Brain pericyte (primary cell): ENCODE results near the gene HSD17B14.
"Not testable (repeated sequence)": the region's sequence is repeated elsewhere in the genome, so short reads cannot be mapped to it uniquely, and the experiment has no call there.

Source experiments
- DNase-seq: peaks from one replicate; pipeline ENCODE4 v3.0.0-alpha.2; 2012; ENCODE audit warnings: low read depth, low spot score

HSD17B14 gene

GRCh38 chr19:48836089-48837017 is at the start of gene HSD17B14:
Gene HSD17B14 (minus strand): TSS chr19:48836491. CDS start chr19:48836411, 80 bp downstream.
- DNase-seq = no peak

- no peak for DNase-seq
Observed at GRCh38 chr19:48883726-48884125, 47.4 kb upstream of the HSD17B14 start.

GRCh38 chr19:48881741-48882657 is 45.7 kb upstream of the HSD17B14 start:
- no peak for DNase-seq

GRCh38 chr19:48879696-48880095 is 43.4 kb upstream of the HSD17B14 start:
- not testable (repeated sequence) for DNase-seq

- no peak for DNase-seq
Observed at GRCh38 chr19:48879025-48879637, 42.8 kb upstream of the HSD17B14 start.

GRCh38 chr19:48878196-48879024 is 42.1 kb upstream of the HSD17B14 start:
- no peak for DNase-seq

GRCh38 chr19:48877855-48878195 is 41.5 kb upstream of the HSD17B14 start:
- DNase-seq = no peak

- not testable (repeated sequence) for DNase-seq
Observed at GRCh38 chr19:48876043-48876981, 40.0 kb upstream of the HSD17B14 start.

GRCh38 chr19:48874303-48875135 is 38.2 kb upstream of the HSD17B14 start:
- DNase-seq = no peak

GRCh38 chr19:48873476-48874302 is 37.4 kb upstream of the HSD17B14 start:
- no peak for DNase-seq

- DNase-seq = peak; percentile 61
Observed at GRCh38 chr19:48872884-48873475, 36.7 kb upstream of the HSD17B14 start.

GRCh38 chr19:48872182-48872883 is 36.0 kb upstream of the HSD17B14 start, which contains the start of gene PPP1R15A:
Gene PPP1R15A (plus strand): TSS chr19:48872421. CDS start chr19:48873234, 813 bp downstream.
- peak; percentile 97 for DNase-seq

GRCh38 chr19:48871471-48872181 is 35.3 kb upstream of the HSD17B14 start:
- not testable (repeated sequence) for DNase-seq

- DNase-seq = no peak
Observed at GRCh38 chr19:48870048-48870447, 33.8 kb upstream of the HSD17B14 start.

GRCh38 chr19:48868114-48868886 is 32.0 kb upstream of the HSD17B14 start, which contains the start of gene PLEKHA4:
Gene PLEKHA4 (minus strand): TSS chr19:48868617. CDS start chr19:48867620, 997 bp downstream.
- no peak for DNase-seq
